HG03354 (cell line): Measurements from ENCODE around the gene KMT2E.
A peak's percentile ranks its signal among the peaks of the same experiment; 100 is the strongest.
"Not testable (repeated sequence)": the region's sequence is repeated elsewhere in the genome, so short reads cannot be mapped to it uniquely, and the experiment has no call there.

Source experiments
- ATAC-seq: cut with Tn5 transposase; IDR thresholded peaks from one replicate; pipeline ENCODE4 v1.9.1; 2021; ENCODE audit warnings: mild to moderate bottlenecking; ENCODE audit not compliant: unreplicated experiment, poor library complexity, severe bottlenecking

The KMT2E gene

GRCh38 chr7:105013816-105014692, at the start of gene KMT2E:
Gene KMT2E, plus strand, starts transcription at chr7:105014205. Its CDS starts 26,748 bp downstream, at chr7:105040953.
- peak; percentile 32 for ATAC-seq

GRCh38 chr7:104964626-104965236, 49.3 kb upstream of the KMT2E start:
- no peak for ATAC-seq

- no peak for ATAC-seq
These were observed 48.0 kb upstream of the KMT2E start for GRCh38 chr7:104966022-104966421.

GRCh38 chr7:104967088-104967487, 46.9 kb upstream of the KMT2E start:
- ATAC-seq = no peak

- ATAC-seq = no peak
These were observed 46.4 kb upstream of the KMT2E start for GRCh38 chr7:104967595-104967994.

- no peak for ATAC-seq
These were observed 45.4 kb upstream of the KMT2E start for GRCh38 chr7:104968648-104969047.

- ATAC-seq = no peak
These were observed 44.8 kb upstream of the KMT2E start for GRCh38 chr7:104969183-104969582.

GRCh38 chr7:104971290-104972071, 42.5 kb upstream of the KMT2E start:
- no peak for ATAC-seq

- ATAC-seq = no peak
These were observed 41.5 kb upstream of the KMT2E start for GRCh38 chr7:104972500-104972899.

- ATAC-seq = no peak
These were observed 40.8 kb upstream of the KMT2E start for GRCh38 chr7:104973227-104973626.

- no peak for ATAC-seq
These were observed 40.0 kb upstream of the KMT2E start for GRCh38 chr7:104973909-104974415.

GRCh38 chr7:104975553-104975952, 38.5 kb upstream of the KMT2E start:
- not testable (repeated sequence) for ATAC-seq

- ATAC-seq = no peak
These were observed 36.9 kb upstream of the KMT2E start for GRCh38 chr7:104976966-104977636.

- ATAC-seq = no peak
These were observed 35.5 kb upstream of the KMT2E start for GRCh38 chr7:104978460-104978859.

GRCh38 chr7:104979167-104979841, 34.7 kb upstream of the KMT2E start:
- no peak for ATAC-seq

- no peak for ATAC-seq
These were observed 33.6 kb upstream of the KMT2E start for GRCh38 chr7:104980440-104980839.

- ATAC-seq = no peak
These were observed 32.9 kb upstream of the KMT2E start for GRCh38 chr7:104980841-104981671.

- no peak for ATAC-seq
These were observed 32.4 kb upstream of the KMT2E start for GRCh38 chr7:104981672-104982037.
